COLO829 (cell line): ENCODE measurements around the gene OR2T33.
A peak's percentile ranks its signal among the peaks of the same experiment; 100 is the strongest.
"Not testable (repeated sequence)": the region's sequence is repeated elsewhere in the genome, so short reads cannot be mapped to it uniquely, and the experiment has no call there.

ENCODE experiments used
- DNase-seq: peaks from one replicate; pipeline ENCODE4 v3.0.0; 2012; ENCODE audit warnings: low spot score

OR2T33 gene

GRCh38 chr1:248277876-248278275 lies at the start of gene OR2T33:
OR2T33 (minus strand) TSS chr1:248277976; CDS start chr1:248273814, 4,162 bp downstream.
- DNase-seq, result no peak

- no peak for DNase-seq
Measured at GRCh38 chr1:248324468-248324867, 46.7 kb upstream of the OR2T33 start, which contains the start of gene OR2M7. OR2M7 (minus strand) TSS chr1:248324568; CDS start chr1:248324568, 0 bp downstream.

- no peak for DNase-seq
Measured at GRCh38 chr1:248316796-248317195, 39.0 kb upstream of the OR2T33 start.

- not testable (repeated sequence) for DNase-seq
Measured at GRCh38 chr1:248306740-248307139, 29.0 kb upstream of the OR2T33 start.

GRCh38 chr1:248306103-248306502 lies 28.3 kb upstream of the OR2T33 start:
- peak; percentile 3 for DNase-seq

- DNase-seq, result not testable (repeated sequence)
Measured at GRCh38 chr1:248305672-248306071, 27.9 kb upstream of the OR2T33 start.

GRCh38 chr1:248303324-248303723 lies 25.5 kb upstream of the OR2T33 start, which contains the start of gene OR2T12:
OR2T12 (minus strand) TSS chr1:248303424; CDS start chr1:248295578, 7,846 bp downstream.
- no peak for DNase-seq

- DNase-seq, result no peak
Measured at GRCh38 chr1:248288391-248288790, 10.6 kb upstream of the OR2T33 start.

- not testable (repeated sequence) for DNase-seq
Measured at GRCh38 chr1:248273225-248273624, 4.6 kb downstream of the OR2T33 start.

- no peak for DNase-seq
Measured at GRCh38 chr1:248268178-248268577, 9.6 kb downstream of the OR2T33 start.

GRCh38 chr1:248259309-248259708 lies 18.5 kb downstream of the OR2T33 start:
- DNase-seq, result not testable (repeated sequence)

GRCh38 chr1:248243204-248243603 lies 34.6 kb downstream of the OR2T33 start:
- DNase-seq, result peak; percentile 70

- no peak for DNase-seq
Measured at GRCh38 chr1:248239478-248239877, 38.3 kb downstream of the OR2T33 start.

- DNase-seq, result no peak
Measured at GRCh38 chr1:248231117-248231516, 46.7 kb downstream of the OR2T33 start, which contains the start of gene OR2M4. OR2M4 (plus strand) TSS chr1:248231417; CDS start chr1:248238929, 7,512 bp downstream.

- no peak for DNase-seq
Measured at GRCh38 chr1:248229360-248229908, 48.3 kb downstream of the OR2T33 start.

GRCh38 chr1:248225537-248225936 lies 52.2 kb downstream of the OR2T33 start:
- DNase-seq, result no peak
